ENCODE results near the gene CAMK1. TPM values are rescaled to one million over a fixed set of nuclear protein-coding genes. Genes with fewer than 3 reads are reported as not detected.
A peak's percentile ranks its signal among the peaks of the same experiment; 100 is the strongest.

The CAMK1 gene
- total RNA-seq, 2 experiments from 2014 or later = 0.74 to 1.1 TPM

GRCh38 chr3:9721700-9722060 is 48.1 kb downstream of the CAMK1 start:
- Mint-ChIP-seq H3K4me1 (ENCODE audit: low read depth) (peaks cover 21% of the 10 kb centered on the region), H3K4me3 (no peak overlapping the region), H3K27ac (no peak overlapping the region), H3K9me3 (no peaks in the 10 kb centered on the region), H3K36me3 (ENCODE audit: low read depth) (no peaks in the 10 kb centered on the region), H3K27me3 (no peaks in the 10 kb centered on the region)
- Histone ChIP-seq H3K4me3 (ENCODE audit: low read length) (no peak overlapping the region), H3K27me3 (ENCODE audit: control insufficient read depth in 1 of 2, insufficient read depth in 2 of 2, low read length in 2 of 2) (no peaks in the 10 kb centered on the region), H3K9me3 (ENCODE audit: control insufficient read depth in 1 of 2, insufficient read depth in 1 of 2, low read length in 2 of 2) (no peaks in the 10 kb centered on the region), H3K36me3 (ENCODE audit: insufficient read depth, low read length) (no peaks in the 10 kb centered on the region), H3K4me1 (ENCODE audit: insufficient read depth, low read length) (peaks cover 9% of the 10 kb centered on the region), H3K27ac (ENCODE audit: low read depth in 1 of 2, low read length in 2 of 2) (no peak overlapping the region)
- CTCF ChIA-PET = no interaction called here
- TF ChIP-seq, protein P1, sequence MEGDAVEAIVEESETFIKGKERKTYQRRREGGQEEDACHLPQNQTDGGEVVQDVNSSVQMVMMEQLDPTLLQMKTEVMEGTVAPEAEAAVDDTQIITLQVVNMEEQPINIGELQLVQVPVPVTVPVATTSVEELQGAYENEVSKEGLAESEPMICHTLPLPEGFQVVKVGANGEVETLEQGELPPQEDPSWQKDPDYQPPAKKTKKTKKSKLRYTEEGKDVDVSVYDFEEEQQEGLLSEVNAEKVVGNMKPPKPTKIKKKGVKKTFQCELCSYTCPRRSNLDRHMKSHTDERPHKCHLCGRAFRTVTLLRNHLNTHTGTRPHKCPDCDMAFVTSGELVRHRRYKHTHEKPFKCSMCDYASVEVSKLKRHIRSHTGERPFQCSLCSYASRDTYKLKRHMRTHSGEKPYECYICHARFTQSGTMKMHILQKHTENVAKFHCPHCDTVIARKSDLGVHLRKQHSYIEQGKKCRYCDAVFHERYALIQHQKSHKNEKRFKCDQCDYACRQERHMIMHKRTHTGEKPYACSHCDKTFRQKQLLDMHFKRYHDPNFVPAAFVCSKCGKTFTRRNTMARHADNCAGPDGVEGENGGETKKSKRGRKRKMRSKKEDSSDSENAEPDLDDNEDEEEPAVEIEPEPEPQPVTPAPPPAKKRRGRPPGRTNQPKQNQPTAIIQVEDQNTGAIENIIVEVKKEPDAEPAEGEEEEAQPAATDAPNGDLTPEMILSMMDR (IDR thresholded peaks at IDR 0.05) = no peak
- no peak for DNase-seq
- POLR2A ChIA-PET = interaction anchor here (1.0 kb wide), 1 partner anchor 9 kb away, joined by 3 read pairs; the partner anchor contains the start of gene BRPF1
- intact Hi-C loops (cut with DNase I, micrococcal nuclease) = no loop called here
- no peak for ATAC-seq (ENCODE audit: poor library complexity)

DNA sequence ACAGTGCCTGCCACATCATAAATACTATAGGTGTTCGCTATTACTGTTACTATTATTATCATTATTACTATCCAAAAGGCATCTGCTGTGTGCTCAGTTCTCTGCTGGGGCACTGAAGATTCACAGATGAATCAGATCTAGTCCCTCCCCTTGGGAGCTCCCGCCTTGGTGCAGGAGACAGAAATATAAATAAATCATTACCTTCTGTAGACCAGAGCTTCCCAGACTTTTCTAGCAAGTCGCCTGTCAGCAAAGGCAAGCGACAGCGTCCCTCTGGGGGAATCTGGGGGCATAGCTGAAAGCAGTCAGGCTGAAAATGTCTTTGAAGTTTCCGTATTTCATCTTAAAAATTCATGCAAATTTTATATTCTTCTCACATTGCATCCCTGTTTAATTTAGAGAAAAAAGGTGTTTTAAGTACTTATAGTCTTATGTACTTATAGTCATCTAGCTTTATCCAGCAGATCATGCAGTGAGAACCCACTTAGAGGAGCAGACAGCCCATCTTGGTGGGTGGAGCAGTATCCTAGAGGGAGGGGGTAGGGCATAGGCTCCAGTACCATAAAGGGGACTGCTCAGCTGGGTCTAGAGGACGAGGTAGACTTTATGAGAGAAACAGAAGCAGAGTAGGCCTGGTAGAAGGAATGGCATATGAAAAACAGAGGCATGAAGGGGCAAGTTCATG is 48.6 kb downstream of the CAMK1 start:
- ChIA-PET CTCF (no interaction called here), POLR2A (no interaction called here)
- Mint-ChIP-seq H3K36me3 (ENCODE audit: low read depth) (no peaks in the 10 kb centered on the region), H3K4me1 (ENCODE audit: low read depth) (peaks cover 19% of the 10 kb centered on the region), H3K4me3 (no peak overlapping the region), H3K9me3 (no peaks in the 10 kb centered on the region), H3K27ac (no peak overlapping the region), H3K27me3 (no peaks in the 10 kb centered on the region)
- H3K4me3 ChIP-seq (ENCODE audit: low read length) = no peak overlapping the region
- H3K27ac ChIP-seq (ENCODE audit: low read depth in 1 of 2, low read length in 2 of 2) = no peak overlapping the region
- TF ChIP-seq, protein P1 (IDR thresholded peaks at IDR 0.05) = no peak
- intact Hi-C loops (cut with DNase I, micrococcal nuclease) = no loop called here
- ATAC-seq (ENCODE audit: poor library complexity) = no peak
- DNase-seq = no peak
- H3K9me3 ChIP-seq (ENCODE audit: control insufficient read depth in 1 of 2, insufficient read depth in 1 of 2, low read length in 2 of 2) = no peaks in the 10 kb centered on the region
- H3K36me3 ChIP-seq (ENCODE audit: insufficient read depth, low read length) = no peaks in the 10 kb centered on the region
- H3K27me3 ChIP-seq (ENCODE audit: control insufficient read depth in 1 of 2, insufficient read depth in 2 of 2, low read length in 2 of 2) = no peaks in the 10 kb centered on the region
- peaks cover 5% of the 10 kb centered on the region for H3K4me1 ChIP-seq (ENCODE audit: insufficient read depth, low read length)

DNA sequence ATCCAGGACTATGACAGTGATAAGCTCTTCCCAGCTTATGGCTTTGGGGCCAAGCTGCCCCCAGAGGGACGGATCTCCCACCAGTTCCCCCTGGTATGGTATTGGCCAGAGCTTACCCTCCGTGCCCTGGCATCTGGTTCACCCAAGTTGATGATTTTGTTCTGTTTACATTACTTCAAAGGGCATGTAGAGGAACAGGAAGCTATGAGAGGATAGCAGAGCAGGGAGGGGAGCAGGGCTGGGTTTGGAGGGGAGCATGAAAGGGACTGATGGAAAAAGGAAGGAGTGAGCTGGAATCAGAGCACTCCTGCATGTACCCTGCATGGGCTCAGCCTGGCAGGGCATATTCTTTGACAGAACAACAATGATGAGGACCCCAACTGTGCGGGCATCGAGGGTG is 51.6 kb downstream of the CAMK1 start:
- H3K27ac ChIP-seq (ENCODE audit: low read depth in 1 of 2, low read length in 2 of 2) = no peak overlapping the region
- TF ChIP-seq, protein P1 (IDR thresholded peaks at IDR 0.05) = no peak
- Mint-ChIP-seq H3K4me3 (no peak overlapping the region), H3K9me3 (no peaks in the 10 kb centered on the region), H3K27ac (no peak overlapping the region), H3K4me1 (ENCODE audit: low read depth) (peaks cover 15% of the 10 kb centered on the region), H3K36me3 (ENCODE audit: low read depth) (no peaks in the 10 kb centered on the region), H3K27me3 (no peaks in the 10 kb centered on the region)
- no peaks in the 10 kb centered on the region for H3K27me3 ChIP-seq (ENCODE audit: control insufficient read depth in 1 of 2, insufficient read depth in 2 of 2, low read length in 2 of 2)
- peaks cover 9% of the 10 kb centered on the region for H3K4me1 ChIP-seq (ENCODE audit: insufficient read depth, low read length)
- CTCF ChIA-PET = interaction anchor here (0.9 kb wide), 1 partner anchor 9 kb away, joined by 3 read pairs; no protein-coding TSS in a partner anchor
- H3K4me3 ChIP-seq (ENCODE audit: low read length) = no peak overlapping the region
- DNase-seq = no peak
- H3K36me3 ChIP-seq (ENCODE audit: insufficient read depth, low read length) = no peaks in the 10 kb centered on the region
- ATAC-seq (ENCODE audit: poor library complexity) = peak; percentile 49
- intact Hi-C loops (cut with DNase I, micrococcal nuclease) = no loop called here
- POLR2A ChIA-PET = interaction anchor here (0.8 to 1.8 kb wide), 3 partner anchors 13 to 75 kb away, joined by 3 to 5 read pairs (median 4); partner anchors contain the start of genes ARPC4, BRPF1 and MTMR14
- H3K9me3 ChIP-seq (ENCODE audit: control insufficient read depth in 1 of 2, insufficient read depth in 1 of 2, low read length in 2 of 2) = no peaks in the 10 kb centered on the region

Data from CD4-positive, alpha-beta T cell (primary cell).